ENCODE measurements around the gene TADA2B. TPM values are rescaled to one million over a fixed set of nuclear protein-coding genes. Genes with fewer than 3 reads are reported as not detected.

The TADA2B gene
- total RNA-seq, 5 donors from 2014 or later (not counting 1 experiment from before 2014, with no cell fraction given) = 36.6 to 44.8 (median 42.3) TPM

- no peak overlapping the region for H3K4me3 Mint-ChIP-seq
- DNase-seq (no peak), ATAC-seq (replicated peaks in 1 of 4) (no peak)
- H3K9me3 Mint-ChIP-seq = no peaks in the 10 kb centered on the region
- H3K4me3 ChIP-seq (ENCODE audit: control insufficient read depth in 1 of 2, extremely low read depth in 1 of 2, low read length in 1 of 2) = no peak overlapping the region
- no peak overlapping the region for H3K27ac ChIP-seq (ENCODE audit: low read length)
- peaks cover 49% of the 10 kb centered on the region for H3K36me3 Mint-ChIP-seq
- H3K9me3 ChIP-seq = no peaks in the 10 kb centered on the region
- H3K4me1 ChIP-seq (ENCODE audit: control insufficient read depth in 1 of 2, extremely low read depth in 1 of 2, insufficient read depth in 2 of 2, low read length in 2 of 2) = no peaks in the 10 kb centered on the region
- peaks cover 19 to 83% of the 10 kb centered on the region in 2 donors for H3K36me3 ChIP-seq (ENCODE audit: control insufficient read depth in 2 of 2, extremely low read depth in 1 of 2, insufficient read depth in 1 of 2, low read length in 1 of 2)
- peak overlapping the region in 1 of 2 donors; percentile 28 for H3K27ac Mint-ChIP-seq
- WGBS (ENCODE audit: insufficient coverage) = 92% methylated on average over 8 of the region's 12 CpGs
- no peaks in the 10 kb centered on the region for H3K27me3 ChIP-seq (replicated peaks in 1 of 2; ENCODE audit: control insufficient read depth in 2 of 2, extremely low read depth in 1 of 2, insufficient read depth in 2 of 2, low read length in 1 of 2)
- ChIA-PET CTCF (no interaction called here), POLR2A (interaction anchor here in 1 of 2 donors (0.6 to 0.7 kb wide), 2 partner anchors 40 to 795 kb away, joined by 3 to 7 read pairs; no protein-coding TSS in a partner anchor)
- peaks cover 0 to under 1% (median 0%) of the 10 kb centered on the region in 3 donors for H3K4me1 Mint-ChIP-seq
- H3K27me3 Mint-ChIP-seq = no peaks in the 10 kb centered on the region
These were observed 35.8 kb upstream of the TADA2B start for GRCh38 chr4:7007142-7007907.

DNA sequence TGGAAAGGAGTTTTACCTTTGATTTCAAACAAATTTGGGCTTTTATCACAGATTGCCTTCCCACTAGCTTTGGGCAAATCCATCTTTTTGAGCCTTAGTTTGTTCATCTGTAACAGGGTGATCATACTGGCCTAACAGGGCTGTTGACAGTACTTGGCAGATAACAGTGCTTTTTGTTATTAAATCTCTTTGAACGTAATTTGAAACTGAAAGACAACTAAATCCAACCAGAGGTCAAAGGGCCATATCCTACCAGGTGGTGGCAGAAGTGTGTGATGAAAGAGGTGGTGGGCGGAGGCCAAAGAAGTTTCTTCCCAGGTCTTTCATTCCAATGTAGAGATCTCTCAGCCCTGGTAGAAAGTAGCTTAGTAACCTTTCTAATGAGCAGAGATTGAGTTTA lies 35.2 kb upstream of the TADA2B start:
- no peak overlapping the region for H3K4me3 ChIP-seq (ENCODE audit: control insufficient read depth in 1 of 2, extremely low read depth in 1 of 2, low read length in 1 of 2)
- no peak for DNase-seq
- Mint-ChIP-seq H3K36me3 (peaks cover 46% of the 10 kb centered on the region), H3K27ac (peak overlapping the region in 1 of 2 donors; percentile 28), H3K4me1 (no peaks in the 10 kb centered on the region), H3K4me3 (no peak overlapping the region), H3K9me3 (no peaks in the 10 kb centered on the region), H3K27me3 (no peaks in the 10 kb centered on the region)
- WGBS (ENCODE audit: insufficient coverage) = no CpG with 5 or more reads among the region's 2 CpGs
- no peaks in the 10 kb centered on the region for H3K9me3 ChIP-seq
- CTCF ChIA-PET = no interaction called here
- no peak for ATAC-seq (replicated peaks in 1 of 4)
- peaks cover 15 to 79% of the 10 kb centered on the region in 2 donors for H3K36me3 ChIP-seq (ENCODE audit: control insufficient read depth in 2 of 2, extremely low read depth in 1 of 2, insufficient read depth in 1 of 2, low read length in 1 of 2)
- H3K27me3 ChIP-seq (replicated peaks in 1 of 2; ENCODE audit: control insufficient read depth in 2 of 2, extremely low read depth in 1 of 2, insufficient read depth in 2 of 2, low read length in 1 of 2) = no peaks in the 10 kb centered on the region
- H3K27ac ChIP-seq (ENCODE audit: low read length) = no peak overlapping the region
- POLR2A ChIA-PET = interaction anchor here in 1 of 2 donors (0.7 kb wide), 1 partner anchor 41 kb away, joined by 7 read pairs; no protein-coding TSS in a partner anchor
- H3K4me1 ChIP-seq (ENCODE audit: control insufficient read depth in 1 of 2, extremely low read depth in 1 of 2, insufficient read depth in 2 of 2, low read length in 2 of 2) = no peaks in the 10 kb centered on the region

- Histone ChIP-seq H3K9me3 (no peaks in the 10 kb centered on the region), H3K27ac (ENCODE audit: low read length) (no peak overlapping the region), H3K36me3 (ENCODE audit: control insufficient read depth in 2 of 2, extremely low read depth in 1 of 2, insufficient read depth in 1 of 2, low read length in 1 of 2) (peaks cover 21 to 78% of the 10 kb centered on the region in 2 donors), H3K4me3 (ENCODE audit: control insufficient read depth in 1 of 2, extremely low read depth in 1 of 2, low read length in 1 of 2) (no peak overlapping the region), H3K4me1 (ENCODE audit: control insufficient read depth in 1 of 2, extremely low read depth in 1 of 2, insufficient read depth in 2 of 2, low read length in 2 of 2) (no peaks in the 10 kb centered on the region), H3K27me3 (replicated peaks in 1 of 2; ENCODE audit: control insufficient read depth in 2 of 2, extremely low read depth in 1 of 2, insufficient read depth in 2 of 2, low read length in 1 of 2) (no peaks in the 10 kb centered on the region)
- 97% methylated on average over 3 of the region's 5 CpGs for WGBS (ENCODE audit: insufficient coverage)
- POLR2A ChIA-PET = no interaction called here
- no peaks in the 10 kb centered on the region for H3K9me3 Mint-ChIP-seq
- peaks cover 49% of the 10 kb centered on the region for H3K36me3 Mint-ChIP-seq
- no peak overlapping the region for H3K4me3 Mint-ChIP-seq
- no peak overlapping the region for H3K27ac Mint-ChIP-seq
- DNase-seq (no peak), ATAC-seq (replicated peaks in 1 of 4) (no peak)
- H3K27me3 Mint-ChIP-seq = no peaks in the 10 kb centered on the region
- peaks cover 0 to 1% (median 0%) of the 10 kb centered on the region in 3 donors for H3K4me1 Mint-ChIP-seq
- CTCF ChIA-PET = interaction anchor here (0.6 kb wide), 2 partner anchors 27 to 155 kb away, joined by 3 to 6 read pairs; no protein-coding TSS in a partner anchor
These were observed 33.6 kb upstream of the TADA2B start for GRCh38 chr4:7009564-7009963.

- Histone ChIP-seq H3K27ac (ENCODE audit: low read length) (no peak overlapping the region), H3K4me1 (ENCODE audit: control insufficient read depth in 1 of 2, extremely low read depth in 1 of 2, insufficient read depth in 2 of 2, low read length in 2 of 2) (no peaks in the 10 kb centered on the region), H3K9me3 (no peaks in the 10 kb centered on the region), H3K27me3 (replicated peaks in 1 of 2; ENCODE audit: control insufficient read depth in 2 of 2, extremely low read depth in 1 of 2, insufficient read depth in 2 of 2, low read length in 1 of 2) (no peaks in the 10 kb centered on the region), H3K4me3 (ENCODE audit: control insufficient read depth in 1 of 2, extremely low read depth in 1 of 2, low read length in 1 of 2) (no peak overlapping the region), H3K36me3 (ENCODE audit: control insufficient read depth in 2 of 2, extremely low read depth in 1 of 2, insufficient read depth in 1 of 2, low read length in 1 of 2) (peaks cover 32 to 79% of the 10 kb centered on the region in 2 donors)
- Mint-ChIP-seq H3K4me3 (no peak overlapping the region), H3K4me1 (peaks cover 0 to 5% (median 0%) of the 10 kb centered on the region in 3 donors), H3K27me3 (no peaks in the 10 kb centered on the region), H3K9me3 (no peaks in the 10 kb centered on the region), H3K36me3 (peaks cover 57% of the 10 kb centered on the region), H3K27ac (no peak overlapping the region)
- DNase-seq (no peak), ATAC-seq (replicated peaks in 1 of 4) (no peak)
- WGBS (ENCODE audit: insufficient coverage) = 95% methylated on average over 11 of the region's 11 CpGs
- ChIA-PET CTCF (no interaction called here), POLR2A (interaction anchor here in 1 of 2 donors (0.6 kb wide), 1 partner anchor 356 kb away, joined by 3 read pairs; no protein-coding TSS in a partner anchor)
These were observed 30.0 kb upstream of the TADA2B start for GRCh38 chr4:7013175-7013574.

- no peaks in the 10 kb centered on the region for H3K9me3 Mint-ChIP-seq
- ChIA-PET CTCF (interaction anchor here in 1 of 2 donors (0.6 to 1.1 kb wide), 2 partner anchors 41 to 869 kb away, joined by 3 to 9 read pairs; no protein-coding TSS in a partner anchor), POLR2A (no interaction called here)
- H3K4me3 Mint-ChIP-seq = no peak overlapping the region
- 97% methylated on average over 12 of the region's 12 CpGs for WGBS (ENCODE audit: insufficient coverage)
- Histone ChIP-seq H3K27me3 (replicated peaks in 1 of 2; ENCODE audit: control insufficient read depth in 2 of 2, extremely low read depth in 1 of 2, insufficient read depth in 2 of 2, low read length in 1 of 2) (no peaks in the 10 kb centered on the region), H3K4me3 (ENCODE audit: control insufficient read depth in 1 of 2, extremely low read depth in 1 of 2, low read length in 1 of 2) (no peak overlapping the region), H3K36me3 (ENCODE audit: control insufficient read depth in 2 of 2, extremely low read depth in 1 of 2, insufficient read depth in 1 of 2, low read length in 1 of 2) (peaks cover 34 to 79% of the 10 kb centered on the region in 2 donors), H3K4me1 (ENCODE audit: control insufficient read depth in 1 of 2, extremely low read depth in 1 of 2, insufficient read depth in 2 of 2, low read length in 2 of 2) (no peaks in the 10 kb centered on the region), H3K27ac (ENCODE audit: low read length) (no peak overlapping the region), H3K9me3 (no peaks in the 10 kb centered on the region)
- no peak for DNase-seq
- H3K4me1 Mint-ChIP-seq = peaks cover 0 to 5% (median 0%) of the 10 kb centered on the region in 3 donors
- H3K27ac Mint-ChIP-seq = no peak overlapping the region
- no peak for ATAC-seq (replicated peaks in 1 of 4)
- H3K36me3 Mint-ChIP-seq = peaks cover 49% of the 10 kb centered on the region
- H3K27me3 Mint-ChIP-seq = no peaks in the 10 kb centered on the region
These were observed 28.4 kb upstream of the TADA2B start for GRCh38 chr4:7014815-7015214.

- no peak overlapping the region for H3K27ac Mint-ChIP-seq
- H3K4me3 Mint-ChIP-seq = no peak overlapping the region
- WGBS (ENCODE audit: insufficient coverage) = 96% methylated on average over 11 of the region's 12 CpGs
- H3K27ac ChIP-seq (ENCODE audit: low read length) = no peak overlapping the region
- H3K4me3 ChIP-seq (ENCODE audit: control insufficient read depth in 1 of 2, extremely low read depth in 1 of 2, low read length in 1 of 2) = no peak overlapping the region
- POLR2A ChIA-PET = no interaction called here
- peaks cover 0 to 5% (median 0%) of the 10 kb centered on the region in 3 donors for H3K4me1 Mint-ChIP-seq
- peaks cover 34 to 76% of the 10 kb centered on the region in 2 donors for H3K36me3 ChIP-seq (ENCODE audit: control insufficient read depth in 2 of 2, extremely low read depth in 1 of 2, insufficient read depth in 1 of 2, low read length in 1 of 2)
- CTCF ChIA-PET = interaction anchor here in 1 of 2 donors (0.6 to 1.1 kb wide), 2 partner anchors 41 to 870 kb away, joined by 3 to 9 read pairs; no protein-coding TSS in a partner anchor
- no peaks in the 10 kb centered on the region for H3K4me1 ChIP-seq (ENCODE audit: control insufficient read depth in 1 of 2, extremely low read depth in 1 of 2, insufficient read depth in 2 of 2, low read length in 2 of 2)
- no peaks in the 10 kb centered on the region for H3K9me3 Mint-ChIP-seq
- no peaks in the 10 kb centered on the region for H3K9me3 ChIP-seq
- DNase-seq = no peak
- ATAC-seq (replicated peaks in 1 of 4) = no peak
- H3K27me3 Mint-ChIP-seq = no peaks in the 10 kb centered on the region
- peaks cover 44% of the 10 kb centered on the region for H3K36me3 Mint-ChIP-seq
- no peaks in the 10 kb centered on the region for H3K27me3 ChIP-seq (replicated peaks in 1 of 2; ENCODE audit: control insufficient read depth in 2 of 2, extremely low read depth in 1 of 2, insufficient read depth in 2 of 2, low read length in 1 of 2)
These were observed 27.7 kb upstream of the TADA2B start for GRCh38 chr4:7015383-7016035.
